CD4-positive, CD25-positive, alpha-beta regulatory T cell (primary cell): ENCODE measurements around the gene ZNF57. TPM values are rescaled to one million over a fixed set of nuclear protein-coding genes. Genes with fewer than 3 reads are reported as not detected.
"Not testable (repeated sequence)": the region's sequence is repeated elsewhere in the genome, so short reads cannot be mapped to it uniquely, and the experiment has no call there.

Experiments used
- ATAC-seq, 2 donors: fragments of 150-1000 bp; cut with Tn5 transposase; one replicate each; pipeline ENCODE4 v1.10.0; 2021; ENCODE audit warnings: low read depth in 2 of 2, moderate number of reproducible peaks in 2 of 2, moderate library complexity in 1 of 2
- DNase-seq, 3 donors: peaks; one replicate each; pipeline versions ENCODE4 v3.0.0 to v3.0.0-alpha.2; 2012 to 2022; ENCODE audit warnings: mixed read lengths in 1 of 3
- H3K27ac ChIP-seq: one replicate; pipeline ENCODE4 v1.7.0; 2013; ENCODE audit warnings: mild to moderate bottlenecking, low read length; ENCODE audit not compliant: insufficient read depth, poor library complexity, severe bottlenecking
- H3K27me3 ChIP-seq: one replicate; pipeline ENCODE4 v1.7.0; 2013; ENCODE audit warnings: low read length; ENCODE audit not compliant: control insufficient read depth, insufficient read depth
- H3K36me3 ChIP-seq: one replicate; pipeline ENCODE4 v1.7.0; 2013; ENCODE audit warnings: mild to moderate bottlenecking, low read length, moderate library complexity; ENCODE audit not compliant: control insufficient read depth, insufficient read depth
- H3K4me1 ChIP-seq: 2 replicates; pipeline ENCODE4 v1.7.0; 2013; ENCODE audit warnings: mild to moderate bottlenecking, low read length; ENCODE audit not compliant: insufficient read depth, control insufficient read depth, poor library complexity, severe bottlenecking
- H3K4me3 ChIP-seq: one replicate; pipeline ENCODE4 v1.7.0; 2013; ENCODE audit warnings: low read depth, mild to moderate bottlenecking, low read length, moderate library complexity
- H3K9me3 ChIP-seq, 2 experiments: 1 replicate in 1 of 2; 2 replicates in 1 of 2; pipeline ENCODE4 v1.7.0; 2013; ENCODE audit warnings: low read length in 2 of 2, mild to moderate bottlenecking in 1 of 2, moderate library complexity in 1 of 2; ENCODE audit not compliant: control insufficient read depth in 2 of 2
- H3K27ac Mint-ChIP-seq, 3 donors: one replicate each; pipeline ENCODE4 v1.8.0; 2020 to 2022; ENCODE audit warnings: mild to moderate bottlenecking in 3 of 3, mixed read lengths in 3 of 3, moderate library complexity in 2 of 3
- H3K27me3 Mint-ChIP-seq: one replicate; pipeline ENCODE4 v1.8.0; 2022; ENCODE audit warnings: mild to moderate bottlenecking, mixed read lengths
- H3K36me3 Mint-ChIP-seq: one replicate; pipeline ENCODE4 v1.8.0; 2020; ENCODE audit warnings: mixed read lengths
- H3K4me1 Mint-ChIP-seq, 4 donors: one replicate each; pipeline ENCODE4 v1.8.0; 2020 to 2022; ENCODE audit warnings: mixed read lengths in 4 of 4, mild to moderate bottlenecking in 1 of 4
- H3K4me3 Mint-ChIP-seq, 4 donors: one replicate each; pipeline ENCODE4 v1.8.0; 2020 to 2022; ENCODE audit warnings: mild to moderate bottlenecking in 4 of 4, mixed read lengths in 4 of 4, moderate library complexity in 3 of 4
- H3K9me3 Mint-ChIP-seq, 7 donors: one replicate each; pipeline ENCODE4 v1.8.0; 2020 to 2022; ENCODE audit warnings: mixed read lengths in 7 of 7, mild to moderate bottlenecking in 3 of 7, moderate library complexity in 2 of 7
- polyA plus RNA-seq, 4 donors: library from polyadenylated mRNA; unstranded; fragments of 300-500 nt; fragmentation: Illumina TruSeq; gene quantifications; one replicate each; pipeline ENCODE4 v1.2.3, GENCODE V29; 2021
- total RNA-seq: library from RNA; stranded (reverse); gene quantifications from one replicate; pipeline ENCODE4 v1.2.3, GENCODE V29; 2022

ZNF57 gene
- total and polyA plus RNA-seq, 5 donors from 2014 or later = 3.0 to 7.6 (median 3.8) TPM

DNA sequence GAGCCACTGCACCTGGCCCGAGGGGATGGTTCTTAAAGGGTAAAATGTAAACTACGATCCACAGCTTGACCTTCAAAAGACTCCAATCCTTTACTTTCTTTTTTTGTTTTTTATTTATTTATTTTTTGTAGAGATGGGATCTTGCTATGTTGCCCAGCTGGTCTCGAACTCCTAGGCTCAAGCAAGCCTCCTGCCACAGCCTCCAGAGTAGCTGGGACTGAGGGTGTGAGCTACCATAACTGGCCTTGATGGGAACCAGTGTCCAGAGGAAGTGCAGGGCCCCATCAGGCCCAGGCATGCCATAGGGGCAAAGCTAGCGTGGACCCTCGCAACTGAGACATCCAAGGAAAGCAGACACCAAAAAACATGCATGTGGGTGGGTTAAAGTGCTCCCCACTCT, 62.4 kb downstream of the ZNF57 start:
- Mint-ChIP-seq H3K9me3 (no peaks in the 10 kb centered on the region), H3K27me3 (no peaks in the 10 kb centered on the region), H3K27ac (no peak overlapping the region), H3K36me3 (peaks cover 4% of the 10 kb centered on the region), H3K4me3 (no peak overlapping the region), H3K4me1 (peaks cover 0 to 5% (median 4%) of the 10 kb centered on the region in 4 donors)
- ATAC-seq (no peak), DNase-seq (no peak)
- H3K36me3 ChIP-seq = no peaks in the 10 kb centered on the region
- no peak overlapping the region for H3K4me3 ChIP-seq
- H3K27me3 ChIP-seq = no peaks in the 10 kb centered on the region
- no peak overlapping the region for H3K27ac ChIP-seq
- no peaks in the 10 kb centered on the region for H3K9me3 ChIP-seq
- H3K4me1 ChIP-seq = no peaks in the 10 kb centered on the region

DNA sequence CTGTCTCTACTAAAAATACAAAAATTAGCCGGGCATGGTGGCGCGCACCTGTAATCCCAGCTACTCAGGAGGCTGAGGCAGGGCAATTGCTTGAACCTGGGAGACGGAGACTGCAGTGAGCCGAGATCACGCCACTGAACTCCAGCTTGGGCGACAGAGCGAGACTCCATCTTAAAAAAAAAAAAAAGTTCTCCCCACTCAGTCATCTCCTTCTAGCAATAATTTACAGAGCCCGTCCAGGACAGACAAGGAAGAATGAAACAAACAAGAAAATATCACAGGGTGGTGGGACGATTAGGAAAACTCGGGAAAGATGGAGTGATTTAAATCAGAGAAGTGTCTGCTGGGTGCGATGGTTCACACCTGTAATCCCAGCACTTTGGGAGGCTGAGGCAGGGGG, 62.9 kb downstream of the ZNF57 start:
- H3K36me3 ChIP-seq, H3K36me3 Mint-ChIP-seq, H3K4me1 Mint-ChIP-seq, H3K4me3 Mint-ChIP-seq, H3K27me3 ChIP-seq, DNase-seq, H3K4me3 ChIP-seq, H3K27me3 Mint-ChIP-seq, H3K4me1 ChIP-seq, H3K9me3 ChIP-seq, ATAC-seq, H3K9me3 Mint-ChIP-seq, H3K27ac ChIP-seq: not testable (repeated sequence)
- H3K27ac Mint-ChIP-seq = peak overlapping the region in 1 of 3 donors; percentile 11

DNA sequence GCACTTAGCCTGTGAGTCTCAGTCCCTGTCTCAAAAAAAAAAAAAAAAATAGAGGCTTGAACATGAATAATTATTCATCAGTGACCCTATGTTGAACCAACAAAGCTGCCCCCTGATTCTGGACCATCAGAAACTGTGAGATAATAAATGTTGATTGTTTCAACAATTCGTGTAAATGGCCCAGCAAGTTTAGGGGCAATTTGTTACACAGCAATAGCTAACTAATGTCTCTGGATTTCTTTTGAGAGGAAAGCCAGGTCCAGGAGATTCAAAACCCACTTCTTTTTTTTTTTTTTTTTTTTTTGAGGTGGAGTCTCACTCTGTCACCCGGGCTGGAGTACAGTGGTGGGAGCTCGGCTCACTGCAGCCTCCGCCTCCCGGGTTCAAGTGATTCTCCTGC, 64.1 kb downstream of the ZNF57 start:
- no peaks in the 10 kb centered on the region for H3K27me3 Mint-ChIP-seq
- H3K9me3 Mint-ChIP-seq = no peaks in the 10 kb centered on the region
- H3K27ac Mint-ChIP-seq = no peak overlapping the region
- H3K4me1 Mint-ChIP-seq = peaks cover 0 to 5% (median 4%) of the 10 kb centered on the region in 4 donors
- Histone ChIP-seq H3K36me3 (no peaks in the 10 kb centered on the region), H3K9me3 (no peaks in the 10 kb centered on the region), H3K27me3 (no peaks in the 10 kb centered on the region), H3K4me1 (no peaks in the 10 kb centered on the region), H3K4me3 (no peak overlapping the region), H3K27ac (no peak overlapping the region)
- ATAC-seq (no peak), DNase-seq (no peak)
- H3K4me3 Mint-ChIP-seq = no peak overlapping the region
- peaks cover 4% of the 10 kb centered on the region for H3K36me3 Mint-ChIP-seq

DNA sequence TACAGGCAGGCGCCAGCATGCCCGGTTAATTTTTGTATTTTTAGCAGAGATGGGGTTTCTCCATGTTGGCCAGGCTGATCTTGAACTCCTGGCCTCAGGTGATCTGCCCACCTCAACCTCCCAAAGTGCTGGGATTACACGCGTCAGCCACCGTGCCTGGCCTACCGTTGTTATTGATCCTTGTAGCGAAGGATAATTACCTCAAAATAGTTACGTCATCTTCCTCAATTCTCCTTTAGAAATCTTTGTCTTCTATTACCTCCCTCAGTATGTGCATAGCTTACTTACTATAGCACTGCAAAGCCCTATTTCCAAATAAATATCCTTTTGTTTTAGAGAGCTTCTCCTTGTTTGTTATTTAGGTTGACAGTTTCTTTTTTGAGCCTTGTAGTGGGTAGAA, 67.2 kb downstream of the ZNF57 start:
- H3K9me3 Mint-ChIP-seq = no peaks in the 10 kb centered on the region
- no peak for DNase-seq
- H3K36me3 ChIP-seq = no peaks in the 10 kb centered on the region
- H3K4me3 Mint-ChIP-seq = no peak overlapping the region
- H3K4me1 ChIP-seq = no peaks in the 10 kb centered on the region
- no peaks in the 10 kb centered on the region for H3K27me3 ChIP-seq
- H3K27ac Mint-ChIP-seq = no peak overlapping the region
- H3K4me1 Mint-ChIP-seq = no peaks in the 10 kb centered on the region
- no peaks in the 10 kb centered on the region for H3K27me3 Mint-ChIP-seq
- H3K27ac ChIP-seq = no peak overlapping the region
- ATAC-seq = no peak
- H3K36me3 Mint-ChIP-seq = no peaks in the 10 kb centered on the region
- H3K9me3 ChIP-seq = no peaks in the 10 kb centered on the region
- no peak overlapping the region for H3K4me3 ChIP-seq

Other genes with a start within 250 kb of the ZNF57 start
- gene GNG7, start 198.2 kb upstream of the ZNF57 start, total RNA-seq = 1.4 TPM
- gene GNG7, start 198.2 kb upstream of the ZNF57 start, polyA plus RNA-seq = 1 to 10 TPM in 3 of 4 donors, under 1 TPM in 1; 0.65 to 1.6 (median 1.1) TPM
- not detected for gene DIRAS1, start 179.6 kb upstream of the ZNF57 start, total RNA-seq
- not detected for gene DIRAS1, start 179.6 kb upstream of the ZNF57 start, polyA plus RNA-seq
- gene SLC39A3, start 160.9 kb upstream of the ZNF57 start, total RNA-seq = 14.6 TPM
- gene SLC39A3, start 160.9 kb upstream of the ZNF57 start, polyA plus RNA-seq = 10 to 100 TPM; 35.1 to 41.8 (median 36.9) TPM
- 35.7 TPM for gene SGTA, start 117.7 kb upstream of the ZNF57 start, total RNA-seq
- gene SGTA, start 117.7 kb upstream of the ZNF57 start, polyA plus RNA-seq = 10 to 100 TPM; 28.2 to 35.3 (median 31.5) TPM
- 26.5 TPM for gene THOP1, start 115.4 kb upstream of the ZNF57 start, total RNA-seq
- gene THOP1, start 115.4 kb upstream of the ZNF57 start, polyA plus RNA-seq = 10 to 100 TPM; 20.0 to 28.0 (median 23.3) TPM
- 3.3 TPM for gene ZNF554, start 81.1 kb upstream of the ZNF57 start, total RNA-seq
- 1 to 10 TPM; 1.8 to 6.1 (median 3.5) TPM for gene ZNF554, start 81.1 kb upstream of the ZNF57 start, polyA plus RNA-seq
- 3.0 TPM for gene ZNF555, start 59.5 kb upstream of the ZNF57 start, total RNA-seq
- gene ZNF555, start 59.5 kb upstream of the ZNF57 start, polyA plus RNA-seq = 1 to 10 TPM; 2.0 to 7.3 (median 7.1) TPM
- not detected for gene ZNF556, start 33.6 kb upstream of the ZNF57 start, total RNA-seq
- gene ZNF556, start 33.6 kb upstream of the ZNF57 start, polyA plus RNA-seq = not detected
- 2.4 TPM for gene ZNF77, start 44.0 kb downstream of the ZNF57 start, total RNA-seq
- 1 to 10 TPM in 3 of 4 donors, under 1 TPM in 1; 0.48 to 3.0 (median 2.3) TPM for gene ZNF77, start 44.0 kb downstream of the ZNF57 start, polyA plus RNA-seq
- gene TLE6, start 76.6 kb downstream of the ZNF57 start, total RNA-seq = not detected
- gene TLE6, start 76.6 kb downstream of the ZNF57 start, polyA plus RNA-seq = not detected
- gene TLE2, start 128.4 kb downstream of the ZNF57 start, total RNA-seq = 9.3 TPM
- gene TLE2, start 128.4 kb downstream of the ZNF57 start, polyA plus RNA-seq = 1 to 10 TPM; 3.1 to 4.5 (median 3.9) TPM
- gene TLE5, start 161.6 kb downstream of the ZNF57 start, total RNA-seq = 1,009 TPM
- gene TLE5, start 161.6 kb downstream of the ZNF57 start, polyA plus RNA-seq = 100 to 1,000 TPM; 608 to 773 (median 661) TPM
- 0.81 TPM for gene GNA11, start 193.4 kb downstream of the ZNF57 start, total RNA-seq
- gene GNA11, start 193.4 kb downstream of the ZNF57 start, polyA plus RNA-seq = under 1 TPM in 3 of 4 donors, not detected in 1; 0.21 to 0.44 (median 0.23) TPM
- 43.0 TPM for gene GNA15, start 235.1 kb downstream of the ZNF57 start, total RNA-seq
- 1 to 10 TPM; 4.1 to 8.0 (median 6.2) TPM for gene GNA15, start 235.1 kb downstream of the ZNF57 start, polyA plus RNA-seq